Cardiac septum (tissue), 1 donor: Measurements from ENCODE around the gene IGF1R. TPM values are rescaled to one million over a fixed set of nuclear protein-coding genes. Genes with fewer than 3 reads are reported as not detected.

Source experiments
- DNase-seq: peaks from one replicate; pipeline ENCODE4 v3.0.0-alpha.2; 2020; ENCODE audit warnings: low spot score
- intact Hi-C: fragments of 100-400 bp; cut with DNase I; formaldehyde crosslinking; loops from one replicate; pipeline ENCODE4 v1.14.0; 2022
- total RNA-seq: library from RNA; stranded (reverse); fragmentation: NEBNext Ultra II Directional; extraction: Animal tissue kit (Norgen Biotek cat#: 25700); gene quantifications from one replicate; pipeline ENCODE4 v1.2.1, GENCODE V29; 2021
- donor health status: DM: no; HTN: no; CAD: no.

IGF1R gene
- total RNA-seq, 1 donor from 2014 or later = 57.2 TPM

GRCh38 chr15:98881526-98882520 lies 233.5 kb downstream of the IGF1R start:
- intact Hi-C loops = no loop called here
- no peak for DNase-seq

- DNase-seq = no peak
- intact Hi-C loops = no loop called here
Measured at GRCh38 chr15:98883478-98883877, 235.1 kb downstream of the IGF1R start.

GRCh38 chr15:98884894-98885293 lies 236.6 kb downstream of the IGF1R start:
- DNase-seq = no peak
- intact Hi-C loops = no loop called here

GRCh38 chr15:98887976-98888375 lies 239.6 kb downstream of the IGF1R start:
- DNase-seq = no peak
- intact Hi-C loops = no loop called here

GRCh38 chr15:98888820-98889479 lies 240.6 kb downstream of the IGF1R start:
- intact Hi-C loops = no loop called here
- DNase-seq = no peak

- intact Hi-C loops = no loop called here
- no peak for DNase-seq
Measured at GRCh38 chr15:98889930-98890695, 241.8 kb downstream of the IGF1R start.

GRCh38 chr15:98891301-98891700 lies 243.0 kb downstream of the IGF1R start:
- intact Hi-C loops = no loop called here
- DNase-seq = no peak

- no peak for DNase-seq
- intact Hi-C loops = no loop called here
Measured at GRCh38 chr15:98893401-98893800, 245.1 kb downstream of the IGF1R start.

- DNase-seq = no peak
- intact Hi-C loops = no loop called here
Measured at GRCh38 chr15:98894312-98894711, 246.0 kb downstream of the IGF1R start.

- intact Hi-C loops = no loop called here
Measured at GRCh38 chr15:98896002-98896721, 247.8 kb downstream of the IGF1R start.

GRCh38 chr15:98896802-98897732 lies 248.7 kb downstream of the IGF1R start:
- no peak for DNase-seq
- intact Hi-C loops = no loop called here

More at GRCh38 chr15:98896002-98896721, 247.8 kb downstream of the IGF1R start:
- no peak for DNase-seq

GRCh38 chr15:98898122-98898521 lies 249.8 kb downstream of the IGF1R start:
- DNase-seq = no peak
- intact Hi-C loops = no loop called here

- peak; percentile 79 for DNase-seq
- intact Hi-C loops = loop anchor here (10.0 kb wide), 1 partner anchor 375 kb away; no protein-coding TSS in a partner anchor
Measured at GRCh38 chr15:98899272-98900021, 251.1 kb downstream of the IGF1R start.

- intact Hi-C loops = loop anchor here (10.0 kb wide), 1 partner anchor 376 kb away; no protein-coding TSS in a partner anchor
- DNase-seq = no peak
Measured at GRCh38 chr15:98900356-98900755, 252.0 kb downstream of the IGF1R start.

GRCh38 chr15:98901434-98902072 lies 253.2 kb downstream of the IGF1R start:
- no peak for DNase-seq
- intact Hi-C loops = loop anchor here (10.0 kb wide), 1 partner anchor 377 kb away; no protein-coding TSS in a partner anchor

GRCh38 chr15:98902931-98903330 lies 254.6 kb downstream of the IGF1R start:
- intact Hi-C loops = loop anchor here (10.0 kb wide), 1 partner anchor 378 kb away; no protein-coding TSS in a partner anchor
- DNase-seq = no peak
